Adipocyte (in vitro differentiated cells): Measurements from ENCODE around the gene SRSF3.

Source experiments
- DNase-seq: peaks from one replicate; pipeline ENCODE4 v3.0.0-alpha.2; 2015; ENCODE audit warnings: low read depth
- H3K27me3 ChIP-seq: replicated peaks from 2 replicates; pipeline ENCODE4 v1.7.0; 2013; ENCODE audit warnings: mild to moderate bottlenecking, low read length, moderate library complexity; ENCODE audit not compliant: control insufficient read depth, insufficient read depth
- H3K36me3 ChIP-seq: 2 replicates; pipeline ENCODE4 v1.7.0; 2013; ENCODE audit warnings: low read length, mild to moderate bottlenecking, moderate library complexity; ENCODE audit not compliant: control insufficient read depth, insufficient read depth, severe bottlenecking
- H3K4me1 ChIP-seq: 2 replicates; pipeline ENCODE4 v1.7.0; 2013; ENCODE audit warnings: mild to moderate bottlenecking, low read length, moderate library complexity; ENCODE audit not compliant: control insufficient read depth, insufficient read depth
- H3K4me3 ChIP-seq: 2 replicates; pipeline ENCODE4 v1.7.0; 2013; ENCODE audit warnings: mild to moderate bottlenecking, low read length, moderate library complexity
- H3K9ac ChIP-seq: 2 replicates; pipeline ENCODE4 v1.7.0; 2013; ENCODE audit warnings: mild to moderate bottlenecking, low read length, moderate library complexity
- H3K9me3 ChIP-seq: 2 replicates; pipeline ENCODE4 v1.7.0; 2013; ENCODE audit warnings: mild to moderate bottlenecking, low read length, moderate library complexity; ENCODE audit not compliant: control insufficient read depth

The SRSF3 gene

GRCh38 chr6:36594029-36594815, at the start of gene SRSF3:
TSS of gene SRSF3 (plus strand) at chr6:36594362. CDS start at chr6:36596763, 2,401 bp downstream.
- Histone ChIP-seq H3K4me3 (peak within 1 kb of the TSS; percentile 96), H3K9ac (peak within 1 kb of the TSS; percentile 100), H3K36me3 (peaks cover 34% of the 10 kb centered on the region), H3K4me1 (peaks cover 37% of the 10 kb centered on the region), H3K9me3 (no peaks in the 10 kb centered on the region), H3K27me3 (no peaks in the 10 kb centered on the region)
- peak; percentile 99 for DNase-seq

GRCh38 chr6:36545767-36546307, 48.3 kb upstream of the SRSF3 start:
- peaks cover 40% of the 10 kb centered on the region for H3K4me1 ChIP-seq
- H3K27me3 ChIP-seq, result no peaks in the 10 kb centered on the region
- no peak for DNase-seq
- H3K4me3 ChIP-seq, result peak overlapping the region; percentile 99
- H3K9ac ChIP-seq, result peak overlapping the region; percentile 99
- no peaks in the 10 kb centered on the region for H3K9me3 ChIP-seq
- peaks cover 8% of the 10 kb centered on the region for H3K36me3 ChIP-seq

GRCh38 chr6:36546308-36546919, 47.7 kb upstream of the SRSF3 start:
- peak overlapping the region; percentile 99 for H3K9ac ChIP-seq
- no peaks in the 10 kb centered on the region for H3K27me3 ChIP-seq
- H3K9me3 ChIP-seq, result no peaks in the 10 kb centered on the region
- peaks cover 37% of the 10 kb centered on the region for H3K4me1 ChIP-seq
- H3K36me3 ChIP-seq, result peaks cover 2% of the 10 kb centered on the region
- DNase-seq, result peak; percentile 63
- H3K4me3 ChIP-seq, result peak overlapping the region; percentile 99

GRCh38 chr6:36546920-36547645, 47.1 kb upstream of the SRSF3 start, which contains the start of gene STK38:
TSS of gene STK38 (minus strand) at chr6:36547479. CDS start at chr6:36540202, 7,277 bp downstream.
- Histone ChIP-seq H3K27me3 (no peaks in the 10 kb centered on the region), H3K4me1 (peaks cover 31% of the 10 kb centered on the region), H3K9ac (peak within 1 kb of the TSS; percentile 99), H3K9me3 (no peaks in the 10 kb centered on the region), H3K4me3 (peak within 1 kb of the TSS; percentile 99), H3K36me3 (no peaks in the 10 kb centered on the region)
- DNase-seq, result peak; percentile 95

GRCh38 chr6:36547646-36548400, 46.3 kb upstream of the SRSF3 start:
- no peaks in the 10 kb centered on the region for H3K27me3 ChIP-seq
- H3K4me3 ChIP-seq, result peak overlapping the region; percentile 99
- no peaks in the 10 kb centered on the region for H3K36me3 ChIP-seq
- no peak for DNase-seq
- H3K9me3 ChIP-seq, result no peaks in the 10 kb centered on the region
- H3K4me1 ChIP-seq, result peaks cover 31% of the 10 kb centered on the region
- peak overlapping the region; percentile 99 for H3K9ac ChIP-seq

- Histone ChIP-seq H3K36me3 (no peaks in the 10 kb centered on the region), H3K9ac (no peak overlapping the region), H3K27me3 (no peaks in the 10 kb centered on the region), H3K4me1 (peaks cover 29% of the 10 kb centered on the region), H3K4me3 (no peak overlapping the region), H3K9me3 (no peaks in the 10 kb centered on the region)
- DNase-seq, result no peak
These were observed 45.8 kb upstream of the SRSF3 start for GRCh38 chr6:36548401-36548743.

- Histone ChIP-seq H3K4me3 (no peak overlapping the region), H3K27me3 (no peaks in the 10 kb centered on the region)
- DNase-seq, result no peak
These were observed 43.6 kb upstream of the SRSF3 start for GRCh38 chr6:36550473-36551000.

GRCh38 chr6:36555750-36556252, 38.4 kb upstream of the SRSF3 start:
- H3K9ac ChIP-seq, result no peak overlapping the region
- no peak overlapping the region for H3K4me3 ChIP-seq
- no peak for DNase-seq
- H3K27me3 ChIP-seq, result no peaks in the 10 kb centered on the region
- peaks cover 31% of the 10 kb centered on the region for H3K4me1 ChIP-seq
- H3K9me3 ChIP-seq, result no peaks in the 10 kb centered on the region
- no peaks in the 10 kb centered on the region for H3K36me3 ChIP-seq

More at GRCh38 chr6:36550473-36551000, 43.6 kb upstream of the SRSF3 start:
- Histone ChIP-seq H3K9ac (no peak overlapping the region), H3K4me1 (peaks cover 16% of the 10 kb centered on the region), H3K9me3 (no peaks in the 10 kb centered on the region), H3K36me3 (no peaks in the 10 kb centered on the region)

- Histone ChIP-seq H3K4me1 (peaks cover 31% of the 10 kb centered on the region), H3K9ac (no peak overlapping the region), H3K36me3 (no peaks in the 10 kb centered on the region), H3K9me3 (no peaks in the 10 kb centered on the region), H3K27me3 (no peaks in the 10 kb centered on the region), H3K4me3 (no peak overlapping the region)
- DNase-seq, result no peak
These were observed 37.9 kb upstream of the SRSF3 start for GRCh38 chr6:36556281-36556680.

GRCh38 chr6:36559011-36559793, 35.0 kb upstream of the SRSF3 start:
- no peaks in the 10 kb centered on the region for H3K36me3 ChIP-seq

More at GRCh38 chr6:36559011-36559793, 35.0 kb upstream of the SRSF3 start:
- Histone ChIP-seq H3K9ac (peak overlapping the region; percentile 36), H3K4me1 (peaks cover 41% of the 10 kb centered on the region), H3K4me3 (peak overlapping the region; percentile 57), H3K9me3 (no peaks in the 10 kb centered on the region), H3K27me3 (no peaks in the 10 kb centered on the region)
- DNase-seq, result no peak
